Uterine smooth muscle cell (primary cell): ENCODE results near the gene FNTB. TPM values are rescaled to one million over a fixed set of nuclear protein-coding genes. Genes with fewer than 3 reads are reported as not detected.

Experiments
- total RNA-seq: library from RNA; depleted of rRNA; stranded (reverse); fragments of >200 nt; gene quantifications from 2 replicates; pipeline ENCODE4 v1.2.3, GENCODE V29; 2014

FNTB gene, protein sequence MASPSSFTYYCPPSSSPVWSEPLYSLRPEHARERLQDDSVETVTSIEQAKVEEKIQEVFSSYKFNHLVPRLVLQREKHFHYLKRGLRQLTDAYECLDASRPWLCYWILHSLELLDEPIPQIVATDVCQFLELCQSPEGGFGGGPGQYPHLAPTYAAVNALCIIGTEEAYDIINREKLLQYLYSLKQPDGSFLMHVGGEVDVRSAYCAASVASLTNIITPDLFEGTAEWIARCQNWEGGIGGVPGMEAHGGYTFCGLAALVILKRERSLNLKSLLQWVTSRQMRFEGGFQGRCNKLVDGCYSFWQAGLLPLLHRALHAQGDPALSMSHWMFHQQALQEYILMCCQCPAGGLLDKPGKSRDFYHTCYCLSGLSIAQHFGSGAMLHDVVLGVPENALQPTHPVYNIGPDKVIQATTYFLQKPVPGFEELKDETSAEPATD
- total RNA-seq: 9.6 and 11.1 TPM in 2 replicates

DNA sequence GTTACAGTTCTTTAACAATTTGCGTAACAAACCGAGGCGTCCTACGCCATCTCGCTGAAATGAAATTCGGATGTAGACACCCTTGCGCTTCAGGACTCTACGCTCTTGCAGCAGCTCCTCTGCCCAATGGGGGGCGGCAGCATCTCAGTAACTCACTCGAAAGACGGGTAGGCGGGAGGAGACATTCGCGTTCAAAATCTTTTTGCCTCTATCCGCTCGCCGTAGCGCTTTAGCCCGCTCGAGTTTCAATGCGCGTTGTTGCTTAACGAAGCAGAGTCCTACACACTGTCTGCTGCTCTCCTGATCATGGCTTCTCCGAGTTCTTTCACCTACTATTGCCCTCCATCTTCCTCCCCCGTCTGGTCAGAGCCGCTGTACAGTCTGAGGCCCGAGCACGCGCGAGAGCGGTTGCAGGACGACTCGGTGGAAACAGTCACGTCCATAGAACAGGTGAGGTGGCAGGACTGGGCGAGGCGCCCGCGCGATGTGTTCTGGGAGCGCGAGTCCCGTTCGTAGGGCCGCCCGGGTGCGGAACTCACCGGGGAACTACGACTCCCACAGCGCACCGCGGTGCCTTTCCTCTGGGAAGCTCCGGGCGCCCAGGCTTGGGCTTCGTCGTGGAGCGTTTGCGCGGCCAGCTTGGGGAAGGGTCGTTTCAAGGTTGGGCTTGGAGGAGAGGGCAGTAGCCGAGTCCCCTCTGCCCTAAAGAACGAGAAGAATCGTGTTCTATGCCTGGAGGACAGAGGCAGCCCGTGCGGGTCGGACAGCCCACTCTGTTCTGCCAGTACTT, at the start of gene FNTB:
Gene FNTB, plus strand, starts transcription at position 248 of the 790 bp plus-strand sequence. Its CDS starts 59 bp downstream, at position 307.

DNA sequence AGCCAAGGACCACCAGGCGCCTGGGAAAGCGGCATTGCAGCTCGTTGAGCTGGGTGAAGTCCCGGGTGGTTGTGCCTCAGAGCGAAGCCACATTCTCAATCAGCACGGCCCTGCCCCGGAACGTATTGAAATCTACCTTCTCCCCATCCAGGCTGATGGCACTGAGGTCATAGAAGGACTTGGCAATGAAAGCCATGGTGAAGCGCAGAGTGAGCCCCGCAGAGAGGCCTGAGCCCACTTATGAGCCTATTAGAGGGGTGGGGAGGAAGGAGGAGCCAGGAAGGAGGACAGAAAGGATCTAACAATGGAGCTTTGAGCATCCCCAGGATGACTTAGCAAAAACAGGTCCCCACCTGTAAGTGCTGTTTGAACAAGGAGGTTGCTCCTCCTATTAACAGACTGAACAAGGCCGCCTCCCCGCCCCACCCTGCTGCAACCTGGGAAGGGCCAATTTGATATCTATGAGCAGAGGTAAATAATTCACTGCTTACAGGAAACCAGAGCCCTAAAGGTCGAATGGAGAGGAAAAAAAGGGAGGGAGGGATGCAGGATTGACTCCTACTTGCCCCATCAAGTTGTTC, 44.1 kb upstream of the FNTB start, which contains the start of gene GPX2:
Gene GPX2, minus strand, starts transcription at position 215 of the 581 bp plus-strand sequence. Its CDS starts 19 bp downstream, at position 196.

DNA sequence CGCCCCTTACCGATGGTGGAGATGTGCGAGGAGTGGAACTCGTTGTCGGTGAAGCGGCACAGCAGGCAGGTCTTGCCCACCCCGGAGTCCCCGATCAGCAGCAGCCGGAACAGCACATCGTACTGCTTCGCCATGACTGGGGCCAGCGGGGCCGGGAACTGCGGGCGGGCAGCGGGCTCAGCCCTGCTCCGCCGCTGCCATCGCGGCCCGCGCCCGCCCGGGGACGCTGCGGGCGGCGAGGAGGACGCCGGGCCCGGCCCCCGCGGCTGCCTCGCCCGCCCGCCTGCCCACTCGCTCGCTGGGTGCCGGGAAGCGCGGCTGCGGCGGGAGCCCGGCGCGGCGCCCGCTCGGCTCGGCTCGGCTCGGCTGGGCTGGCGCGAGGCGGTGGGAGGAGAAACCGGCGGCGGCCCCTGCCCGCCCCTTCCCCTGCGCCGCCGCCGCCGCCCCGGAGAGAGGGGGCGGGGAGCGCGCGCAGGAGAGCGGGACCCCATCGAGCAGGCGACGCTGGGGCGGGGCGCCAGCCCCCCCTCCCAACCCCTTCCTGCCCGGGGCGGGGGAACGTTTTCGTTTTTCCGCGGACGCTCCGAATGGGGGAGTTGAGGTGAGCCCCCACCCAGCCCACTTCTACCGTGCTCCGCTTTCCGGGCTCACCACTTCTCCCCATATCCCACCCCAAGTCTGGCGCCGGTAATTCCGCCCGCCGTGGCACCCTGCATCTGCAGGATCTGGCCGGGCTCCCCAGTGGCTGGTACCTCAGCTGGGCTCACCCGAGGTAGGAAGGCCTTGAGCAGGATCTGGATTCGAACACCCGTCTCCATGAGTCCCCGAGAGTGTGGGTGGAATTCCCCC, 14.5 kb upstream of the FNTB start, which contains the start of gene RAB15:
Gene RAB15, minus strand, starts transcription at position 394 of the 849 bp plus-strand sequence. Its CDS starts 260 bp downstream, at position 134.

DNA sequence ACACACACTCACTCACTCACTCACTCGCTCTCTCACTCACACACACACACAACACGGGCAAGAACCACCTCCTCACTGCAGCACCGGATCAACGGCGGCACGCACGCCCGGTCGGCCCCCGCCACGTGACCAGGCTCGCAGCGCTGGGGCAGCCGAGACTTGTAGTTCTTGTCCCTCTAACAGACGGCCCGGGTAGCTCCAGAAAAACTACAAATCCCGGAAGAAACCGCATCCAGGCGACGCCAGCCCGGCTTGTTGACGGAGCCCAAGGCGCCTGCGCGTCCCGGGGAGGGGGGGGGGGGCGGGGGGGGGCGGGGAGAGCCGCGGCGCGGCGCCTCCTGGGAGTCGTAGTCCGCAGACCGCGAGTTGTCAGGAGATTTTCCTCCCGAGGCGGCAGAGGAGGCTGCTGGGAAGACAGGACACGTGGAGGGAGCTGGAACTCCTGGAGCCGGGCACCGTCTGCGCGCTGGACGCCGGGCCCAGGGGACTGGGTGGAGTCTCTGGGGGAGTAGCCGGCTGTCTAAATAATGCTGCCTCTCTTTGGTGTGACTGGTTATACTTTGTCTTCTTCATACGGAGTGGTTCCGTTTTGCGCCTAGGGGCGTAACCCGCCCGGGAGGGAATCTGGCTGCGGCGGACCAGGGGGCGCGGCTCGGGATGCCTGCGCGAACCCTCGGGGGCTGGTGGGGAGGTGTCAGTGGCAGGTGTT, 115.9 kb downstream of the FNTB start, which contains the start of gene MAX:
Gene MAX, minus strand, starts transcription at position 77 of the 709 bp plus-strand sequence. CDS start 178 bp downstream, outside the sequence.

Other genes starting within 250 kb of the FNTB start
- gene SPTB, start 107.0 kb upstream of the FNTB start, total RNA-seq: under 0.01 TPM in 2 replicates
- 44.2 and 83.7 TPM in 2 replicates for gene CHURC1, start 72.4 kb upstream of the FNTB start, total RNA-seq
- not detected in 2 replicates for gene GPX2, start 44.1 kb upstream of the FNTB start, total RNA-seq
- gene RAB15, start 14.6 kb upstream of the FNTB start, total RNA-seq: 1.5 and 2.7 TPM in 2 replicates
- gene MAX, start 115.6 kb downstream of the FNTB start, total RNA-seq: 33.2 and 34.5 TPM in 2 replicates